Measurements from ENCODE around the gene TOR1B. TPM values are rescaled to one million over a fixed set of nuclear protein-coding genes. Genes with fewer than 3 reads are reported as not detected.

TOR1B gene
- total and polyA plus RNA-seq, 2 of the 4 experiments (the other 2 are of a cell fraction): 15.6 to 21.0 TPM

DNA sequence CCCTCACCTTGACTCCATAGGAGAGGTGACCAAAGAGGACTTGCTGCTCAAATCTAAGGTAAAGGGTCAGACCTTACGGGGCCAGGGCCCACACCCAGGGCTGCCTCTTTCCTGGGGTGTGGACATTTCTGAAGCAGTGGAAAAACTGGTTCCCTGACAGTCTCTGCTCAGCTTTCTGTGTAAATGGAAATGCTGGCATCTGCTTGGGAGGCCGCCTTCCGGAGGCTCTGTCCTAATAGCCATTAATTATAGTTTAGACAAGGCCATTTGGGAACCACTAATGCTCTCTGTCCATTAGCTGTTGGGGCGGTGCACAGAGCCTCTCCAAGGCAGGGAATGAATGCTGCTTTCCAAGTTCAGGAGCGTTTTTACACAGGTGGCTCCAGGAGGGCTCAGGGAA, 49.6 kb downstream of the TOR1B start:
- H3K9me1 ChIP-seq (ENCODE audit: insufficient read depth, low read length): peaks cover 3% of the 10 kb centered on the region; the same call in 1 of the 2 replicates
- H4K8ac ChIP-seq (ENCODE audit: low read depth in 2 of 2, low read length in 2 of 2): no peak overlapping the region
- 0 out of 4 replicates have a peak, but pooled peaks cover 0 to 1% of the 10 kb centered on the region in 2 experiments for H3K79me1 ChIP-seq (ENCODE audit: low read depth in 1 of 2, low read length in 2 of 2)
- CTCF ChIA-PET: no interaction called here
- no peaks in the 10 kb centered on the region for H3K9me3 ChIP-seq (ENCODE audit: control insufficient read depth, insufficient read depth, low read length)
- no peak overlapping the region for H3K23ac ChIP-seq (ENCODE audit: low read depth, low read length)
- H4K5ac ChIP-seq (ENCODE audit: low read depth, low read length): no peak overlapping the region
- no peak overlapping the region for H3K14ac ChIP-seq (replicated peaks; ENCODE audit: low read depth, low read length)
- H3K18ac ChIP-seq (ENCODE audit: low read depth, low read length): no peak overlapping the region
- no peaks in the 10 kb centered on the region for H3K4me1 ChIP-seq (ENCODE audit: control insufficient read depth, insufficient read depth, low read length)
- H2AK9ac ChIP-seq (replicated peaks; ENCODE audit: low read depth, low read length, poor library complexity): no peak overlapping the region
- no TSS peak for BruUV-seq (replicated peaks)
- H3K36me3 ChIP-seq (ENCODE audit: control insufficient read depth, insufficient read depth, low read length): peaks cover 41% of the 10 kb centered on the region
- H3K27ac ChIP-seq (ENCODE audit: insufficient read depth, low read length): no peak overlapping the region
- no peak overlapping the region for H3K4ac ChIP-seq (ENCODE audit: low read depth, low read length)
- H4K91ac ChIP-seq (ENCODE audit: insufficient read depth, low read depth, low read length): no peak overlapping the region
- ATAC-seq (ENCODE audit: low read depth): no peak
- no peak for TF ChIP-seq CHD1 (IDR thresholded peaks at IDR 0.05; ENCODE audit: low read depth, low read length)
- TF ChIP-seq MAZ (IDR thresholded peaks at IDR 0.05; ENCODE audit: borderline replicate concordance, low read depth, low read length): no peak
- TF ChIP-seq SMC3 (IDR thresholded peaks at IDR 0.05; ENCODE audit: low read depth, low read length): no peak
- no peak for TF ChIP-seq MXI1 (IDR thresholded peaks at IDR 0.05; ENCODE audit: borderline replicate concordance, low read depth, low read length)
- no peak for TF ChIP-seq POLR2A (IDR thresholded peaks at IDR 0.05; ENCODE audit: low read depth, low read length)
- TF ChIP-seq BHLHE40 (IDR thresholded peaks at IDR 0.05; ENCODE audit: low read depth, low read length): no peak
- no peak for TF ChIP-seq MAFK (IDR thresholded peaks at IDR 0.05; ENCODE audit: low read depth, low read length)
- no peak for TF ChIP-seq CEBPB (IDR thresholded peaks at IDR 0.05; ENCODE audit: low read depth, low read length)
- TF ChIP-seq RFX5 (IDR thresholded peaks at IDR 0.05; ENCODE audit: low read depth, low read length): no peak
- TF ChIP-seq NFE2L2 (IDR thresholded peaks at IDR 0.05; ENCODE audit: low read depth, low read length): no peak
- in situ Hi-C loops (cut with MboI; ENCODE audit: low sequenced_read_pairs): no loop called here
- H2BK5ac ChIP-seq (ENCODE audit: low read depth, low read length, poor library complexity, severe bottlenecking): no peak overlapping the region
- H2AK5ac ChIP-seq (ENCODE audit: low read depth, low read length): no peak overlapping the region
- dilution Hi-C loops (cut with HindIII; ENCODE audit: low sequenced_read_pairs, unreplicated experiment): no loop called here
- intact Hi-C loops (cut with micrococcal nuclease): no loop called here
- H2BK20ac ChIP-seq (ENCODE audit: low read depth, low read length): no peak overlapping the region
- H3K27me3 ChIP-seq (ENCODE audit: control insufficient read depth, insufficient read depth, low read length): no peaks in the 10 kb centered on the region
- POLR2A ChIA-PET (ENCODE audit: unreplicated experiment): no interaction called here
- peaks cover 4% of the 10 kb centered on the region; the same call in 1 of the 2 replicates for H4K20me1 ChIP-seq (ENCODE audit: insufficient read depth, low read length)
- H2BK15ac ChIP-seq (ENCODE audit: low read depth, low read length): no peak overlapping the region
- H3K9ac ChIP-seq (ENCODE audit: low read depth, low read length): no peak overlapping the region
- no peak overlapping the region for H3K56ac ChIP-seq (ENCODE audit: extremely low read depth, insufficient read depth, low read length)
- WGBS, 2 experiments (ENCODE audit: extremely low coverage in 2 of 2, insufficient read length in 1 of 2): 83% methylated on average over 1 of the region's 5 CpGs; no CpG with 5 or more reads in 1 of the 2 experiments
- no peak overlapping the region for H2AFZ ChIP-seq (replicated peaks; ENCODE audit: low read length, poor library complexity)
- no peak overlapping the region for H3K4me3 ChIP-seq (ENCODE audit: insufficient read depth, low read depth, low read length)
- H2BK120ac ChIP-seq (ENCODE audit: low read depth, low read length): no peak overlapping the region
- H3K4me2 ChIP-seq (ENCODE audit: low read depth, low read length): no peak overlapping the region
- DNase-seq: no peak

All from IMR-90 (cell line).